ENCODE results near the gene WDR74.
"Not testable (repeated sequence)": the region's sequence is repeated elsewhere in the genome, so short reads cannot be mapped to it uniquely, and the experiment has no call there.

WDR74 gene

GRCh38 chr11:62839050-62839945 is at the start of gene WDR74:
Gene WDR74 (minus strand): TSS chr11:62839590. CDS start chr11:62839570, 20 bp downstream.
- DNase-seq: peak; percentile 95

- DNase-seq: no peak
Observed at GRCh38 chr11:62889126-62889483, 49.7 kb upstream of the WDR74 start.

- no peak for DNase-seq
Observed at GRCh38 chr11:62888406-62888805, 49.0 kb upstream of the WDR74 start.

- no peak for DNase-seq
Observed at GRCh38 chr11:62885137-62885750, 45.9 kb upstream of the WDR74 start.

GRCh38 chr11:62883673-62884072 is 44.3 kb upstream of the WDR74 start:
- DNase-seq: no peak

GRCh38 chr11:62882788-62883501 is 43.6 kb upstream of the WDR74 start:
- no peak for DNase-seq

- no peak for DNase-seq
Observed at GRCh38 chr11:62882431-62882749, 43.0 kb upstream of the WDR74 start.

- peak; percentile 92 for DNase-seq
Observed at GRCh38 chr11:62881579-62882430, 42.4 kb upstream of the WDR74 start.

- DNase-seq: peak; percentile 85 to 86
Observed at GRCh38 chr11:62880803-62881578, 41.6 kb upstream of the WDR74 start, which contains the start of gene SLC3A2. Gene SLC3A2 (plus strand): TSS chr11:62880896. CDS start chr11:62881024, 128 bp downstream.

GRCh38 chr11:62880231-62880802 is 40.9 kb upstream of the WDR74 start:
- DNase-seq: peak in 1 of 2 donors; percentile 20

GRCh38 chr11:62879235-62879978 is 40.0 kb upstream of the WDR74 start:
- DNase-seq: no peak

GRCh38 chr11:62876712-62877111 is 37.3 kb upstream of the WDR74 start:
- DNase-seq: no peak

- no peak for DNase-seq
Observed at GRCh38 chr11:62875698-62876478, 36.5 kb upstream of the WDR74 start.

- no peak for DNase-seq
Observed at GRCh38 chr11:62874851-62875250, 35.5 kb upstream of the WDR74 start.

- no peak for DNase-seq
Observed at GRCh38 chr11:62865635-62866034, 26.2 kb upstream of the WDR74 start.

- DNase-seq: no peak
Observed at GRCh38 chr11:62863687-62864335, 24.4 kb upstream of the WDR74 start.

- not testable (repeated sequence) for DNase-seq
Observed at GRCh38 chr11:62861564-62862192, 22.3 kb upstream of the WDR74 start.

GRCh38 chr11:62860835-62861563 is 21.6 kb upstream of the WDR74 start:
- DNase-seq: no peak
